DMS114 treated with DMSO at 0.1 percent for 48 hours (cell line): ENCODE results near the gene SH3TC1.

Source experiments
- DNase-seq: peaks from one replicate; lab custom pipeline; 2025; ENCODE audit not compliant: unreplicated experiment; lab: John Stamatoyannopoulos, UW

SH3TC1 gene

GRCh38 chr4:8260656-8261111 lies 61.6 kb downstream of the SH3TC1 start:
- DNase-seq, result no peak

- no peak for DNase-seq
Observed at GRCh38 chr4:8261851-8262535, 62.9 kb downstream of the SH3TC1 start.

DNA sequence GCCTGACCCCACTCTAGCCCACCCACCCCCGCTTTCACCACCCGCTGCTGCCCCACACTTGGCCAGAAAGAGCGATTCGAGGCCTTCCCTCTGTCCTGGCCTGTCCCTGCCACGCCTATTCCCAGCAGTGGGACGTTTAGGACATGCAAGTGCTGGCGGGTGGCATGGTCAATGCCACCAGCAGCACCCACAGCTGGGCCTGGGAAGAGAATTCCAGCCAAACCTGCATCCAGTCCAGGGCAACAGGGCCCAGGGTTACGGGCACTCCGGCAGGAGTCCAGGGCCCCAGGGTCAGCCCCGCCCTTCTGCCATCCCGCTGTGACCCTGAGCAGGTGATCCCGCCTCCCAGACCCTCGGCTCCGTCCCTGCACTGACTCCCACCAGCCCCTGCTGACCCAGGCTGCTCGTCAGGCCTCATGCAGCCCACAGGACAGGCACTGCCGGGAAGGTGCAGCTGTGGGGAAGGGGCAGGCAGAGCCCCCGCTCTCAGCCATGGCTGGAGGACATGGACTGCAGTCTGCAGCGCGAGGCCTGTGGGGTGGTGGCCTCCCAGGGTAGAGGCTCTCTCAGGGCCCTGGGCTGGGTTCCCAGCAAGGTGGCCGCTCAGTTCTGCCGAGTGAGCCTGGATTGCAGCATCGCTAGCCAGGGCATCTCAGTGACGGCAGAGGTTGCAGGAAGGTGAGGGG lies 63.7 kb downstream of the SH3TC1 start:
- DNase-seq, result no peak

DNA sequence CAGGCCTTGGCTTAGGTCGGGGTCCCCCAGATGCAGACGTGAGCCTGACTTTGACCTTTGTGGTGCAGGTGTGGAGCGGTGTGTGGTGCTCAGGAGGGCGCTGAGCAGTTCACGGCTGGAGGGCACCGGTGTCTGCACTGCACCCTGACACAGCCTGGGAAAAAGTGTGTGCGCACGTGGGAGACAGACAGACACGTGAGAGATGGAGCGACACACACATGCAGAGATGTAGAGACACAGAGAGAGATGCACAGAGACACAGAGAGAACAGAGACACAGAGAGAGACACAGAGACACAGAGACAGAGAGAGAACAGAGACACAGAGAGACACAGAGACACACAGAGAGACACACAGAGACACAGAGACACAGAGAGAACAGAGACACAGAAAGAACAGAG lies 64.3 kb downstream of the SH3TC1 start:
- DNase-seq, result no peak

DNA sequence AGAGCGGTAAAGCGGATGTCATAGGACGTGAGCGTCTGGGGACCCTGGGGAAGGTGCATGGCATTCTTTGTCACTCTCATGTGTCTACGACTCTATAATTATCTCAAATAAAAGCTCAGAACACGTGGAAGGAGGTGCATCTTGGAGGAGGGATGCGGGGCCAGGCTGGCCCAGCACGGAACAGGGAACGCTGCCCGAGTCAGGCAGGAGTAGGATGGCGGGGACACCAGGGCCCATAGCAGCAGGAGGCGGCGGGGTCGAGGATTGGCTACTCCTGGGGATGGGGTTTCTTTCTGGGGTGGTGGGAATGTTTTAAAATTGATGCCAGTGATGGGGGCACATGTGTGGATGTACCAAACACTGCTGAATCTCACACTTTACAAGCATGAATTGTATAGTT lies 65.0 kb downstream of the SH3TC1 start:
- DNase-seq, result no peak

- DNase-seq, result no peak
Observed at GRCh38 chr4:8265171-8265929, 66.3 kb downstream of the SH3TC1 start.

DNA sequence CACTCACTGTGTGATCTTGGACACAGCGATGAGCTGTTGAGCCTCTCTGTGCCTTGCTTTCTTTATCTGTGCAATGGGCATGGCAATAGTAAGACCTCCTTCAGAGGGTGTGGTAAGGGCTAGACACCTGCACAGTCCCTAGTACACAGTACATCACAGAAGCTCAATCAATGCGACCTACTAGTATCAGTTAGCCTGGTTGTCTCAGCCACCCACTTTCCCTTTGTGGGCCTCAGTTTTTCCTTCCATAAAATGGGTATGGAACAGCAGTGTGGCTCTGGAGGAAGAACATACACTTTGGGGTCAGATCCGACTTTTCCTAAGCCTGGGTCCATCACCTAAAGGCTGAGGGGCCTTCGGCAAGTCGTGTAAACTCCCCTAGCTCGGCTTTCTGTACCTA lies 67.0 kb downstream of the SH3TC1 start:
- DNase-seq, result no peak

GRCh38 chr4:8266508-8266907 lies 67.4 kb downstream of the SH3TC1 start:
- no peak for DNase-seq

DNA sequence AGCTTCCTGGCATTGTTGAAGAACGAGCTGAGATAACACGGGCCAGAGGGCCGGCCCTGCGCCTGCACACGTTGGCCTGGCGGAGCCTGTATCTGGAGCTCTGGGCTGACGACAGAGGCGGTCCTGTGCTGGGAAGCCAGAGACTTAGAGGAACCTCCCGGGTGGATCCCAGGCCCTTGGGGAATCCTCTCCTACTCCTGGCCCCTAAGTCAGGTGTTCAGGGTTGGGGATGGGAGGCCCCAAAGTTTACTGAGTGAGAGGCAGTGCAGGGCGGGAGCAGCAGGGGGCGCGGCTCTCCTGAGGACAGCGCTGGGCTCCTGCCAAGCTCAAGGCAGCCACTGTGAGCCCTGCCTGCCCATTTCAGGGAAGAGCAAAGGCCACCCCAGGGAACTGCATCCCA lies 68.0 kb downstream of the SH3TC1 start:
- no peak for DNase-seq

DNA sequence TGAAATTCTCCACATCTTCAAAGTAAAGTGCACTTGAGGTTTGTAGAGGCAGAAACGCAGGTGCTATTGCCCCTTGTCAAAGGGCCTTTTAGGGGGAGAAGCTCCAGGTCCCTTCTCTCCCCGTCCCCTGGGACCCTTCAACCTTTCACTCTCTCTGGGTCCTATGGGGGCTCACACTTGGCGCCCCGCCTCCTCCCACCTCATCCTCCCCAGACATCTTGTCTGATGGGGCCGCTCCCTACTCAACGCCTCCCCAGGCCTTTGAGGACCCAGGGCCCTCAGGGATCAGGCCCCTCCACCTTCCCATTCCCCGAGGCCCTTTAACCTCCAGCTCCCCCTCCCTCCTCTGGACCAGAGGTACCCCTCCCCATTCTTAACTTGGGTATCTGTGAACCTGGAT lies 69.1 kb downstream of the SH3TC1 start:
- no peak for DNase-seq

DNA sequence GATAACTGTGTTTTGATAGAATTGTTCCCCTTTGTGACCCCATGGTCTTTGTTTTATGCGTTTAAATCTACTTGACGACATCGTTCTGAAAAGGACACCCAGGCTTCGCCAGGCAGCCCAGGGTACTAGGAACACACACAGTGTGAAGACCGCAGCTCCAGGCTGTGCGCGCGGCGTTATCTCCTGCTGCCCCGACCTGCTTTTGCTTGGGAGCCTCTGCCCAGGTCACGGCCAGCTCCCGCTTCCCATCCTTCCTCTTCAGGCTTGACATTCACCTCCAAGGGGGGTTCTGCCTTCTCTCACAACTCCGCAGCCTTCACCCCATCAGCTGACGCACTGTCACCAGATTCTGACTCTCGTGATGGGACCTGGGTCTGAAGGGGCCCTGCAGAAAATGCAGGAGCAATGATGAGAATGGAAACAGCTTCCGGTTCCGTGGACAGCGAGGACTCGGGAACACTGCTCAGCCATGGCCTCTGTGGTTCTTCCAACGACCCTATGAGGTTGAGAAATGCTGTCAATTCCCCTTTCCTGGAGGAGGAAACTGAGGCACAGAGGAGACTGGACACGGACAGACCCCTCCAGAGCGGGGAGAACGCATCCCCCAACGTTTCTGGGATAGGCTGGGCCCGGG lies 69.9 kb downstream of the SH3TC1 start:
- DNase-seq, result no peak

- no peak for DNase-seq
Observed at GRCh38 chr4:8269535-8270417, 70.7 kb downstream of the SH3TC1 start, which contains the start of gene HTRA3. TSS of gene HTRA3 (plus strand) at chr4:8269754. CDS start at chr4:8269969, 215 bp downstream.

DNA sequence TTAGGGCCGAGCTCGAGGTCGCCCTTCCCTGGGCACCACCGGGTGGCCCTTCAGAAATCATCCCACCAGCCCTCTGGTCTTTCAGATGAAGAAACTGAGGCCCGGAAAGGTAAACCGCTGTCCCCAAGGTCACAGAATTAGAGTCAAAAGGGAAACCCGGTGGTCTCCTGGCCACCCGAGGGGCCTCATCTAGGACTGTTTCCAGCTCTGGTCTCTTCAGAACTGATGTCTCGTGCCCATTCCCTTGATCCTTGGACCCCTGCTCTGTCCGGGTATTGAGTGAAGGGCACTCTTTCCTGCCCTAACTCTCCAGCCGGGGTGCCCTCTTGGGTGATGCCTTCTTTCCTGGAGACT lies 71.3 kb downstream of the SH3TC1 start:
- no peak for DNase-seq

- DNase-seq, result no peak
Observed at GRCh38 chr4:8270912-8271815, 72.1 kb downstream of the SH3TC1 start.

- no peak for DNase-seq
Observed at GRCh38 chr4:8271821-8272220, 72.7 kb downstream of the SH3TC1 start.

DNA sequence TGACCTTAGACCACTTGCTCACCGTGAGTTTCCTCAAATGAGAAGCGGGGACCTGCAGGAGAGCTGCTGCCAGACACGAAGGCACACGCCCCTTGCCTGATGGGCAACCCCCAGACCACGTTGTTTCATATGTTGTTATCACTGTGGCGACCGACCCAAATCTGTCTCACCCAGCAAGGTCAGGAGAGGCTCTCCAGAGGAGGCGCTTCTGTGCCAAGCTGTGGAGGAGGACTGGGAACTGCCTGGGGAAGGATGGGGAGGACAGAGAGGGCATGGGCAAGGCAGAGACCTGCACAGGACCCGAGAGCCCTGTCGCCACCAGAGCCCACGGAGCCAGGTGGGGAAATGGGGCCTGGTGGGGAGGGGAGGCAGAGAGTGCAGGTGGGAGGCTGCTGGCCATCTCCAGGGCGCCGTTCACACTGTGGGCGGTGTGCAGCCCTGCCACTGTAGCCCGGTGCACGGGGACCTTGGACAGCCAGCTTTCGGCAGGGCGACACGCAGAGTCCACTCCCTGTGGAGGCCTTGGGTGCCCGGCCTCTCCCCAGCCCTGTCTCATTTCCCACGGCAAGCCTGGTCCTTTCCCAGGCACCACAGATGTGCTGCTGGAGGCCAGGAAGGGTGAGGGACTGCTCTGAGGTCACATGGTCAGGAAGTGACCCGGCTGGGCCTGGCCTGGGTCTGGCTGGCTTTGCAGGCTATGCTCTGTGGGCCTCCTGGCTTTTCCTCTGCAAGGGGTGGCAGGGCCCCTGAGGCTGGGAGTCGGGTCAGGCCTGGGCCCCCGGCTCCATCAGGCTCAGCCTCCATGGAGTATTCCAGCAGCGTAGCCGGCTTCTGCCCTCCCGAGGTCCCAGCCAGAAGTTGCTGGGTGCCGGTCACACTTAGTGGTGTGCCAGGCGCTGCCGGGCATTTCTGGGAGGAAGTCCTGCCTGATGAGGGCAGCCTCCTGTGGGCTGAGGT lies 73.7 kb downstream of the SH3TC1 start:
- no peak for DNase-seq

DNA sequence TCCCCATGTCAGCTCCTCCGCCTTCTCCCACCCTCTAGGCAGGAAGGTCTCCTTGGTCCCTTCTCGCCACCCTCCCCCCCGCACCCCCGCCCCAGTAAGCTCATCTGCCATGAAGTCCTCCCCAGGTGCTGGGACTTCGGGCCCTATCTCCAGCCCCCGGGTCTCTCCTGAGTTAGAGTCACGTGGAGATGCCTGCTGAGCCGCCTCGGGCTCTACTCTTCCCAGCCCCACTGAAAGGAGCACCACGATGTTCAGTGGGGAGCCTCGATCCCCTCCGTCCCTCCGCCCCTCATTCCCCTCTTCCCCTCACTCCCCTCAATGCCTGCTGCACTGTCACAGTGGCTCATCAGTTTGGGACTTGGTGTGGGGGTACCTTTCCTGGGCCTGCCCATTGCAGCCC lies 74.4 kb downstream of the SH3TC1 start:
- DNase-seq, result no peak

- DNase-seq, result no peak
Observed at GRCh38 chr4:8274066-8274652, 75.1 kb downstream of the SH3TC1 start.
